Loucy (cell line): ENCODE data around the gene PRR13.
A peak's percentile ranks its signal among the peaks of the same experiment; 100 is the strongest.

Experiments
- EZH2phosphoT487 ChIP-seq: fragments of 200-600 bp; IDR thresholded peaks from 2 replicates; pipeline ENCODE4 v1.6.1; 2018; ENCODE audit warnings: antibody characterized with exemption, mild to moderate bottlenecking, moderate library complexity, borderline replicate concordance
- TF ChIP-seq, protein P1 (sequence below): fragments of 200-600 bp; sonication (generic); conservative IDR thresholded peaks from 2 replicates; pipeline ENCODE4 v1.5.1; 2014; ENCODE audit warnings: mild to moderate bottlenecking, antibody characterized with exemption, low read length

DNA sequence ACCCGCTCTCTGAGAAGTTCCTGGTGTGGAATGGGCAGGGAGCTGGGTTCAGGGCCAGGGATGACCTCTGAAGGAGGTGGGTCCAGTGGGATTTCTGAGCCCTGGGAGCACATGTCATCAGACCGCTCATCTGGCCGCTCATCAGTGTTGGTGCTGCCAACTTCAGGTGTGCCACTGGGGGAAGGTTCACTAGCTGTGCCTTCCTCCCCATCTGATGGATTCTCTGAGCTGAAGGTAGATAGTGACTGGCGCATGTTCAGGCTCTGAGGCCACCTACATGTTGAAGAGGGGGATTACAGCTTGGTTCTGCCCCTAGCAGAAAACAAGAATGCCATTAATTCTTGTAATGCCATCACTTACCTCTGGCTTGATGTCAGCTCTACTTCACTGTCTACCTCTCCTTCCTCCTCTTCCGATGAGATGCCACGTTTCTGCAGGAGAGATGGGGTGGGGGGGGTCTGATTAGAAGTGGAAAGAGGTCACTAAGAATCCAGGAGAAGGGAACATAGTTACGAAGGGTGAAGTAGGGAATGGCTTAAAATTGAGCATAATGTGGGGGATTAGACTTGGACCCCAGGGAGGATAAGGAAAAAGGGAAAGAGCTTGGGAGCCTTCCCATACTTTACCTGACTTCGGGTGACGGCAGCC, 40.5 kb downstream of the PRR13 start:
- TF ChIP-seq, protein P1, sequence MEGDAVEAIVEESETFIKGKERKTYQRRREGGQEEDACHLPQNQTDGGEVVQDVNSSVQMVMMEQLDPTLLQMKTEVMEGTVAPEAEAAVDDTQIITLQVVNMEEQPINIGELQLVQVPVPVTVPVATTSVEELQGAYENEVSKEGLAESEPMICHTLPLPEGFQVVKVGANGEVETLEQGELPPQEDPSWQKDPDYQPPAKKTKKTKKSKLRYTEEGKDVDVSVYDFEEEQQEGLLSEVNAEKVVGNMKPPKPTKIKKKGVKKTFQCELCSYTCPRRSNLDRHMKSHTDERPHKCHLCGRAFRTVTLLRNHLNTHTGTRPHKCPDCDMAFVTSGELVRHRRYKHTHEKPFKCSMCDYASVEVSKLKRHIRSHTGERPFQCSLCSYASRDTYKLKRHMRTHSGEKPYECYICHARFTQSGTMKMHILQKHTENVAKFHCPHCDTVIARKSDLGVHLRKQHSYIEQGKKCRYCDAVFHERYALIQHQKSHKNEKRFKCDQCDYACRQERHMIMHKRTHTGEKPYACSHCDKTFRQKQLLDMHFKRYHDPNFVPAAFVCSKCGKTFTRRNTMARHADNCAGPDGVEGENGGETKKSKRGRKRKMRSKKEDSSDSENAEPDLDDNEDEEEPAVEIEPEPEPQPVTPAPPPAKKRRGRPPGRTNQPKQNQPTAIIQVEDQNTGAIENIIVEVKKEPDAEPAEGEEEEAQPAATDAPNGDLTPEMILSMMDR = peak; percentile 43
- no peak for TF ChIP-seq EZH2phosphoT487
